ENCODE data around the gene CDH13. TPM values are rescaled to one million over a fixed set of nuclear protein-coding genes. Genes with fewer than 3 reads are reported as not detected.
A peak's percentile ranks its signal among the peaks of the same experiment; 100 is the strongest.

CDH13 gene
- total and polyA plus RNA-seq, 2 of the 8 experiments (the other 6 are each of a cell fraction or from before 2014, with no cell fraction given): 2.3 to 2.4 TPM

DNA sequence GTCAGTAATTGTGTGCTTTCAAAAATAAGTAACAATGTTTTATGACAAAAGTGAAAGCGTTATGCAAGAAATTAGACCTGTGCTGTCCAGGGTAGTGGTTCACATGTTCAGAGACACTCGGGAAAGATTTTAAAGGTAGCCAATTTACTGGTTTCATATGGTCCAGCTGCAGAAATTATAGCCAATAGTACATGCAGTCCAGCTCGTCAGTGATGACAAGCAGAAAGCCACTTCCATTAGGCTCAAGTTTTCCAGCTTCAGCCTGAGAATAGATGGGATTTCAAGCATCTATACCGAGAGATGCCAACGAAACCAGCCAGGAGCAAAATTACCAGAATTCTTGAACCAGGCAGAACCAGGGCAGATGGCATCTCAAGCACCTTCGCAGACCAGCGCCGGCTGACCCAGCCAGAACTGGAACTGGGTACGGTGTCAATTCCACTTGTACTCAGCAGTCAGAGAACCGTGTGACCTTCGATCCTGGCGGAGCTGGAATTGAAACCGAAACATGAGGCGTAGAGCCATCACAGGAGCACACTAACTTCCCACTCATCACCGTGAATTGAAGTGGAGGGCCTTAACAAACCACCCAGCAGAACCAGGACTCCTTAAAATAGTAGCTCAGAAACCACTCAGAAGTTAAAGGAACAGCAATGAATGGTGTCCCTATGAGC lies 973.2 kb downstream of the CDH13 start:
- H3K79me2 ChIP-seq (ENCODE audit: control insufficient read depth in 1 of 2, insufficient read depth in 2 of 2, low read length in 2 of 2): no peaks in the 10 kb centered on the region
- WGBS, 2 experiments (ENCODE audit: extremely low coverage in 1 of 2, insufficient coverage in 1 of 2, insufficient read length in 1 of 2, insufficient replicate concordance in 2 of 2, low coverage in 1 of 2, low lambda C conversion rate in 2 of 2, missing lambda C conversion rate in 1 of 2): 94% methylated on average over 15 of the region's 15 CpGs; no CpG with 5 or more reads in 1 of the 2 experiments
- H3K56ac ChIP-seq (replicated peaks; ENCODE audit: insufficient read length, low read depth, low read length): no peak overlapping the region
- no peak overlapping the region for H3K14ac ChIP-seq (ENCODE audit: insufficient read length)
- no peaks in the 10 kb centered on the region for H3K36me3 ChIP-seq (ENCODE audit: control insufficient read depth in 2 of 4, insufficient read depth in 4 of 4, low read length in 3 of 4)
- no peak overlapping the region for H2BK5ac ChIP-seq (ENCODE audit: low read depth, low read length)
- H3K4ac ChIP-seq (replicated peaks; ENCODE audit: insufficient read length, low read depth, low read length): no peak overlapping the region
- H3K4me1 ChIP-seq (replicated peaks in 1 of 4; ENCODE audit: control insufficient read depth in 3 of 4, insufficient read depth in 4 of 4, low read length in 3 of 4): peaks cover 6 to 14% (median 10%) of the 10 kb centered on the region in 4 experiments
- H3K9ac ChIP-seq (replicated peaks in 1 of 4; ENCODE audit: extremely low read depth in 1 of 4, low read depth in 3 of 4, low read length in 3 of 4): no peak overlapping the region
- H2BK20ac ChIP-seq (ENCODE audit: low read length): no peak overlapping the region
- H4K8ac ChIP-seq (ENCODE audit: extremely low read depth, insufficient read depth, low read length): no peak overlapping the region
- no peak overlapping the region for H3K18ac ChIP-seq (ENCODE audit: extremely low read depth, low read length)
- H2AFZ ChIP-seq (ENCODE audit: low read length): no peak overlapping the region
- no peaks in the 10 kb centered on the region for H4K20me1 ChIP-seq (replicated peaks in 1 of 2; ENCODE audit: control insufficient read depth in 1 of 2, insufficient read depth in 2 of 2, low read length in 2 of 2)
- no peaks in the 10 kb centered on the region for H3K79me1 ChIP-seq (ENCODE audit: low read depth, low read length)
- H4K5ac ChIP-seq (ENCODE audit: insufficient read length, low read depth, low read length): no peak overlapping the region
- no peak overlapping the region for H3K23ac ChIP-seq (ENCODE audit: insufficient read length)
- no peaks in the 10 kb centered on the region for H3K23me2 ChIP-seq (ENCODE audit: low read depth, low read length)
- no peak overlapping the region for H4K91ac ChIP-seq (replicated peaks; ENCODE audit: insufficient read length, low read length)
- H3K27me3 ChIP-seq (replicated peaks in 1 of 4; ENCODE audit: control insufficient read depth in 3 of 4, extremely low read depth in 1 of 4, insufficient read depth in 3 of 4, low read length in 3 of 4): no peaks in the 10 kb centered on the region
- CTCF ChIA-PET (ENCODE audit: partially characterized antibody): interaction anchor here (0.8 kb wide), 1 partner anchor 16 kb away, joined by 3 read pairs; no protein-coding TSS in a partner anchor
- no peak overlapping the region for H2BK120ac ChIP-seq (replicated peaks; ENCODE audit: low read depth, low read length)
- H3K9me3 ChIP-seq (ENCODE audit: insufficient read depth in 2 of 2, low read depth in 1 of 2, low read length in 1 of 2): no peaks in the 10 kb centered on the region
- no peak for FAIRE-seq
- H3K4me3 ChIP-seq (ENCODE audit: extremely low read depth in 1 of 4, insufficient read depth in 2 of 4, low read depth in 3 of 4, low read length in 4 of 4): no peak overlapping the region
- no peak for DNase-seq (ENCODE audit: low read depth in 1 of 2, low spot score in 2 of 2)
- TF ChIP-seq CHD1 (IDR thresholded peaks at IDR 0.05; ENCODE audit: low read depth, low read length) (no peak), SP2 (IDR thresholded peaks at IDR 0.05; ENCODE audit: low read length) (no peak), CBX5 (IDR thresholded peaks at IDR 0.05; ENCODE audit: low read depth, low read length) (no peak), CEBPB (IDR thresholded peaks at IDR 0.05; ENCODE audit: low read depth, low read length) (no peak), CHD2 (IDR thresholded peaks at IDR 0.05; ENCODE audit: low read length) (no peak)
- no peak overlapping the region for H3K27ac ChIP-seq (ENCODE audit: low read depth, low read length)
- POLR2A ChIA-PET (ENCODE audit: partially characterized antibody): no interaction called here
- no peak overlapping the region for H3K4me2 ChIP-seq (ENCODE audit: insufficient read depth in 1 of 2, low read depth in 2 of 2, low read length in 2 of 2)
- no peak overlapping the region; the same call in 1 of the 2 replicates for H2AK5ac ChIP-seq (ENCODE audit: low read depth, low read length)
- no peak overlapping the region for H2BK15ac ChIP-seq (ENCODE audit: low read length)
- peak overlapping the region; percentile 70; the same call in 1 of the 2 replicates for H2BK12ac ChIP-seq (ENCODE audit: low read depth, low read length)
